Fibroblast of villous mesenchyme (primary cell): Measurements from ENCODE around the gene MTRFR. TPM values are rescaled to one million over a fixed set of nuclear protein-coding genes. Genes with fewer than 3 reads are reported as not detected.
"Not testable (repeated sequence)": the region's sequence is repeated elsewhere in the genome, so short reads cannot be mapped to it uniquely, and the experiment has no call there.

Source experiments
- DNase-seq: peaks from one replicate; pipeline ENCODE4 v3.0.0-alpha.2; 2010; ENCODE audit warnings: low read depth
- H3K4me3 ChIP-seq: 2 replicates; pipeline ENCODE4 v1.5.1; 2011; ENCODE audit warnings: low read depth, mild to moderate bottlenecking, low read length
- total RNA-seq: library from RNA; depleted of rRNA; stranded (reverse); fragments of >200 nt; gene quantifications from 2 replicates; pipeline ENCODE4 v1.2.3, GENCODE V29; 2012
- TF ChIP-seq, protein P1 (sequence below): IDR thresholded peaks from 2 replicates; pipeline ENCODE4 v1.5.1; 2012; ENCODE audit warnings: low read depth, mild to moderate bottlenecking, low read length; ENCODE audit not compliant: insufficient read depth

Gene MTRFR
- total RNA-seq, 1 donor: 10.4 TPM

DNA sequence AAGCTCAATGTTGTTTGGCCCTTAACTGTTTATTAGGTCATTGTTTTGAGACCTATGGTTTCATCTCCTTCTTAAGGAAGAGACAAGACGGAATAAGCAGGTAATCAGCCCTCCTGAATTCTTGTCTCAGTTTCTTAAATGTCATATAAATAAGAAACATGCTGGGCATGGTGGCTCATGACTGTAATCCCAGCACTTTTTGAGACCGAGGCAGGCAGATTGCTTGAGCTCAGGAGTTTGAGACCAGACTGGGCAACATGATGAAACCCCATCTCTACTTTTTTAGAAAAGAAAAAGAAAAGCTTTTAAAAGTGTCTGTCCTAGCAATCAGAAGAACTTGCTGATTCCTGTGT is 5.1 kb downstream of the MTRFR start:
- no peak for DNase-seq
- TF ChIP-seq, protein P1, sequence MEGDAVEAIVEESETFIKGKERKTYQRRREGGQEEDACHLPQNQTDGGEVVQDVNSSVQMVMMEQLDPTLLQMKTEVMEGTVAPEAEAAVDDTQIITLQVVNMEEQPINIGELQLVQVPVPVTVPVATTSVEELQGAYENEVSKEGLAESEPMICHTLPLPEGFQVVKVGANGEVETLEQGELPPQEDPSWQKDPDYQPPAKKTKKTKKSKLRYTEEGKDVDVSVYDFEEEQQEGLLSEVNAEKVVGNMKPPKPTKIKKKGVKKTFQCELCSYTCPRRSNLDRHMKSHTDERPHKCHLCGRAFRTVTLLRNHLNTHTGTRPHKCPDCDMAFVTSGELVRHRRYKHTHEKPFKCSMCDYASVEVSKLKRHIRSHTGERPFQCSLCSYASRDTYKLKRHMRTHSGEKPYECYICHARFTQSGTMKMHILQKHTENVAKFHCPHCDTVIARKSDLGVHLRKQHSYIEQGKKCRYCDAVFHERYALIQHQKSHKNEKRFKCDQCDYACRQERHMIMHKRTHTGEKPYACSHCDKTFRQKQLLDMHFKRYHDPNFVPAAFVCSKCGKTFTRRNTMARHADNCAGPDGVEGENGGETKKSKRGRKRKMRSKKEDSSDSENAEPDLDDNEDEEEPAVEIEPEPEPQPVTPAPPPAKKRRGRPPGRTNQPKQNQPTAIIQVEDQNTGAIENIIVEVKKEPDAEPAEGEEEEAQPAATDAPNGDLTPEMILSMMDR: no peak
- no peak overlapping the region for H3K4me3 ChIP-seq

DNA sequence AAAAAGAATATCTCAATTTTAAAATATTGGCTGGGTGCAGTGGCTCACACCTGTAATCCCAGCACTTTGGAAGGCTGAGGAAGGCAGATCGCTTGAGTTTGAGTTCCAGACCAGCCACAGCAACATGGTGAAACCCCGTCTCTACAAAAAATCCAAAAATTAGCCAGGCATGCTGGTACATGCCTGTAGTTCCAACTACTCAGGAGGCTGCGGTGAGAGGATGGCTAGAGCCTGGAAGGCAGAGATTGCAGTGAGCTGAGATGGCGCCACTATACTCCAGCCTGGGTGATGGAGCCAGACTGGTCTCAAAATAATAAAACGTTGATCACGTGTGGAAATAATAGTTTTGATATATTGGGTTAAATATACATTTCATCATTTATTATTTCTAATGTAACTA is 5.7 kb downstream of the MTRFR start:
- no peak overlapping the region for H3K4me3 ChIP-seq
- TF ChIP-seq, protein P1: no peak
- no peak for DNase-seq

DNA sequence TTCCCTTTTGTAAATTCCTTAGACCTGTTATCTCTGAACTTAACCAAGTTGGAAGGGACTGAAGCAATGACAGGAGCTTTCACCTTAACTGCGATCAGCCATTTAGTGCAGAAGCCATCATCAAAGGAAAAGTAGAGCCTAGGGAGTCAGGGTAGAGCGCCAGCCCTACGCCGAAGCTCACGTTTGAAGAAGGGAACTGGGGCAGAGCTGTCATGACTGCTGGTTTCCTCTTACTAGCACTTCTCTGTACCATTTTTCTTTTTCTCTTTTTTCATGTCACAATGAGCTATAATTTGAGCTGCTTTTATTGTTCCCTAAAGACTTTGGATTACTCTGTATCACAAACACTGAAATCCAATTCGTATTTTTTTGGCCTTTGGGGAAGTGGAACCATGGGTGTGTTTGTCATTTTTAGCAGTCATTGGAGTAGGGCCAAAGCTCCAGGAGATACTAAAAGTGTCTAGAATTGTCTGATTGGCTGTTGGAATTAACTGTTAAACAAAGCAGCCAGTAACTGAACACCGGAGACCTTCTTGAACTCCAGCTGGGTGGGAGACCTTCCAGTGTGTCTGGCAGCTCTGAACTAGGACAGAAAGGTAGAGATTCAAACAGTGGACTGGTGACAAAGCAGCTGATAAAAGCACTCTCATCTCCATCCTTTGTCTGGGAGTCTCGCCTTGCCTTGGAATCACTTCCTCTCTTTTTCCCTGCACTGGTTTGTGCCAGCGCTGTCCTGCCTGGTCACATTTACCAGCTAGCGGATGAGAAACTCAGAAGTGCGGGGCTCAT is 9.1 kb downstream of the MTRFR start:
- no peak overlapping the region for H3K4me3 ChIP-seq
- DNase-seq: peak; percentile 29
- TF ChIP-seq, protein P1: no peak

DNA sequence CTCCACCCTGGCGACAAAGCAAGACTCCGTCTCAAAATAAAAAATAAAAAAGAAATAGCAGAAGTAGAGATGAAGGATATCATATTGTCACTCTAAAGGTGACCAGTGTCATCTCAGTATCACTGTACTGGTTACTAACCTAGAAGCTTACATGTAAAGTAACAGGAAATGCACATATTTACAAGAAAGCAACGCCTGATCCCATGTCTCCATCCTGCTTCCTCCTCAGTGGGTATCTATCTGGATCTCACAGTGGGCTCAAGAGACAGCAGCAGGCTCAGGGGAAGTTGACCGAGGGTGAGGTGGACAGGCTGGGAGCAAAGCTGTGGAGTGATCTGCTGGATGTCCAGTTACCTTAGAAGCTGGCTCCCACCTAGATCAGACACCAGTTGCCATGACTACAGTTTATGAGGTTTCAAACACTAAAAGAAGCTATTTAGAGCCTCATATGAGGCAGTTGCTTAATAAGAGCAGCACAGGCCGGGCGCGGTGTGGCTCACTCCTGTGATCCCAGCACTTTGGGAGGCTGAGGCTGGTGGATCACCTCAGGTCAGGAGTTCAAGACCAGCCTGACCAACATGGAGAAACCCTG is 10.5 kb downstream of the MTRFR start:
- no peak for DNase-seq
- no peak overlapping the region for H3K4me3 ChIP-seq
- TF ChIP-seq, protein P1: no peak

DNA sequence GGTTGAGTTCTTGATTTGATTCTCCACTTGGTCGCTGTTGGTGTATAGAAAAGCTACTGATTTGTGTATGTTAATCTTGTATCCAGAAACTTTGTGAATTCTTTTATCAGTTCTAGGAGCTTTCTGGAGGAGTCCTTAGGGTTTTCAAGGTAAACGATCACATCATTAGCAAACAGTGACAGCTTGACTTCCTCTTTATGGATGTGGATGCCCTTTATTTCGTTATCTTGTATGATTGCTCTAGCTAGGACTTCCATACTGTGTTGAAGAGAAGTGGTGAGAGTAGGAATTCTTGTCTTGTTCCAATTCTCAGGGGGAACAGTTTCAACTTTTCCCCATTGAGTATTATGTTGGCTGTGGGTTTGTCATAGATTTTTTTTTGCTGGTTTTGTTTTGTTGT is 12.4 kb downstream of the MTRFR start:
- DNase-seq: no peak
- no peak overlapping the region for H3K4me3 ChIP-seq
- TF ChIP-seq, protein P1: no peak

DNA sequence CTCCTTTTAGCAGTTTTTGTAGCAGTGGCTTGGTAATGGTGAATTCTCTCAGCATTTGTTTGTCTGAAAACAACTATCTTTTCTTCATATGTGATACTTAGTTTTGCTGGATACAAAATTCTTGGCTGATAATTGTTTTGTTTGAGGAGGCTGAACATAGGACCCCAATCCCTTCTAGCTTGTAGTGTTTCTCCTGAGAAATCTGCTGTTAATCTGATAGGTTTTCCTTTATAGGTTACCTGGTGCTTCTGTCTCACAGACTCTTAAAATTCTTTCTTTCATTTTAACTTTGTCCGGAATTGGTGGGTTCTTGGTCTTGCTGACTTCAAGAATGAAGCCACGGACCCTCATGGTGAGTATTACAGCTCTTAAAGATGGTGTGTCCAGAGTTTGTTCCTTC is 14.9 kb downstream of the MTRFR start:
- not testable (repeated sequence) for DNase-seq, H3K4me3 ChIP-seq

DNA sequence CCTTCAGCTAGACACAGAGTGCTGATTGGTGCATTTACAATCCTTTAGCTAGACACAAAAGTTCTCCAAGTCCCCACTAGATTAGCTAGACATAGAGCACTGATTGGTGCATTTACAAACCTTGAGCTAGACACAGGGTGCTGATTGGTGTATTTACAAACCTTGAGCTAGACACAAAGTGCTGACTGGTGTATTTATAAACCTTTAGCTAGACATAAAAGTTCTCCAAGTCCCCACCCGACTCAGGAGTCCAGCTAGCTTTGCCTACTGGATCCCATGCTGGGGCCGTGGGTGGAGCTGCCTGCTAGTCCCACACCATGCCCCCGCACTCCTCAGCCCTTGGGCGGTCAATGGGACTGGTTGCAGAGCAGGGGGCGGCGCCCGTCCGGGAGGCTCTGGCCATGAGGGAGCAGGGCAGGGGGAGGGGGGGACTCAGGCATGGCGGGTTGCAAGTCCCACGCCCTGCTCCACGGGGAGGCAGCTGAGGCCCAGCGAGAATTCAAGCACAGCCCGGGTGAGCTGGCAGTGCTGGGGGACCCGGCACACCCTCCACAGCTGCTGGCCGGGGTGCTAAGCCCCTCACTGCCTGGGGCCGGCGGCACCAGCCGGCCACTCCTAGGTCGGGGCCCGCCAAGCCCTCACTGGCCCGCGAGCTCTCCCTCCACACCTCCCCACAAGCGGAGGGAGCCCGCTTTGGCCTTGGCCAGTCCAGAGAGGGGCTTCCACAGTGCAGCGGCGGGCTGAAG is 15.9 kb downstream of the MTRFR start:
- not testable (repeated sequence) for DNase-seq, H3K4me3 ChIP-seq
